GM12864 (cell line): ENCODE data around the gene PSAP.

Experiments
- DNase-seq: peaks from one replicate; pipeline ENCODE4 v3.0.0-alpha.2; 2011; ENCODE audit warnings: low read depth
- H3K4me3 ChIP-seq: 2 replicates; pipeline ENCODE4 v1.5.1; 2011; ENCODE audit warnings: mild to moderate bottlenecking, low read depth, low read length, control low read depth
- TF ChIP-seq, protein P1 (sequence below): IDR thresholded peaks from 2 replicates; pipeline ENCODE4 v1.5.1; 2011; ENCODE audit warnings: low read depth, mild to moderate bottlenecking, moderate library complexity, low read length, control low read depth, inconsistent platforms; ENCODE audit errors: missing control alignments

Gene PSAP

DNA sequence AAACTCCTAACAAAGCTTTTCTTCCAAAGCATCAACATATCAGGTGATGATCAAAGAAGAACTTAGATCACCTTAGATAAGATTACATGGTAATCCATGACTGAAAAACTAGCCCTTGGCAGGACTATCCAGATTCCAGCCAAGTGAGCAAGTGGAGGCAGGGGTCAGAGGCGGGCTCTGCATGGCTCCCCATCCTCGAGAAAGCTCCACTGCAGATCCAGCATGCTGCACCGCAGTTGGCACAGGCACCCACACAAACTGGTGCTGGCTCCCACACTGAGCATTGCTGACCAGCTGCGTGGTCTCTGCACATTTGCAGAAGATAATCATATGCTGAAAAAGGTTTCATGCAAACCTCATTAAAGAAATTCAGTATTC, 10.1 kb downstream of the PSAP start:
- H3K4me3 ChIP-seq = no peak overlapping the region
- DNase-seq = no peak
- TF ChIP-seq, protein P1, sequence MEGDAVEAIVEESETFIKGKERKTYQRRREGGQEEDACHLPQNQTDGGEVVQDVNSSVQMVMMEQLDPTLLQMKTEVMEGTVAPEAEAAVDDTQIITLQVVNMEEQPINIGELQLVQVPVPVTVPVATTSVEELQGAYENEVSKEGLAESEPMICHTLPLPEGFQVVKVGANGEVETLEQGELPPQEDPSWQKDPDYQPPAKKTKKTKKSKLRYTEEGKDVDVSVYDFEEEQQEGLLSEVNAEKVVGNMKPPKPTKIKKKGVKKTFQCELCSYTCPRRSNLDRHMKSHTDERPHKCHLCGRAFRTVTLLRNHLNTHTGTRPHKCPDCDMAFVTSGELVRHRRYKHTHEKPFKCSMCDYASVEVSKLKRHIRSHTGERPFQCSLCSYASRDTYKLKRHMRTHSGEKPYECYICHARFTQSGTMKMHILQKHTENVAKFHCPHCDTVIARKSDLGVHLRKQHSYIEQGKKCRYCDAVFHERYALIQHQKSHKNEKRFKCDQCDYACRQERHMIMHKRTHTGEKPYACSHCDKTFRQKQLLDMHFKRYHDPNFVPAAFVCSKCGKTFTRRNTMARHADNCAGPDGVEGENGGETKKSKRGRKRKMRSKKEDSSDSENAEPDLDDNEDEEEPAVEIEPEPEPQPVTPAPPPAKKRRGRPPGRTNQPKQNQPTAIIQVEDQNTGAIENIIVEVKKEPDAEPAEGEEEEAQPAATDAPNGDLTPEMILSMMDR = no peak

DNA sequence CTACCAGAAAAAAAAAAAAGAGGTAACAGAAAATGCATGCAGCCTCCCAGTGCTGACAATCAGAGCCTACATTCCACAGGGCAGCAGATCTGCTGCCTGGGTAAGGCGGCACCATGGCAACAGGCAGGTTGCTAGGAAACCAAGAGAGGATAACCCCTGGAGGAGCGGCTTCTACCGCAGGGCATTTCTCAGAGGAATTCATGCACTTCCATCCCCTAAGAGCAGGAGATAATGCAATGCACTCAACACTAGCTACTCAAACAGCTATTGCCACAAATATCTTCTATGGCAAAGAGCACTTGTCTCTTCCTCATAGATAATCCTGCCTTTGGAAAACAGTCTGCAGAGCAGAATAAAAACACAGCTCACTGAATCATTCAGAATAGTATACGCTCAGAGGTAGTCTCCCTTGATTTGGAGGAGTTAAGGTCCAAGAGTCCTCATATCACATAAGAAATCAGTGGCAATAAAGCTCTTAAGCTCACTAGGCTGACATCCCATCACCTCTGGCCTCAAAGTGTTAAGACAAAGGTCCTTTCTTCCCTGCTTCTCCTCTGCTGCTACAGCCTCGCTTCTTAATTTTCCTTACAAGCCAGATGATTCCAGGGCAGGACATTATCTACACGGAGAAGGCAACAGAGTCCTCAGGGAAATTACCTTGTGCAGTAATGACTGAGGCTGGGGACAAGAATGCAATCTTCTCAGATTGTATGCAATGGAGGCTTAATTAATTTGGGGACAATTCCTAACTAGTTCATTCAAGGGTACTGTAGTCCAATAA, 10.7 kb downstream of the PSAP start:
- TF ChIP-seq, protein P1 = no peak
- DNase-seq = no peak
- H3K4me3 ChIP-seq = no peak overlapping the region

DNA sequence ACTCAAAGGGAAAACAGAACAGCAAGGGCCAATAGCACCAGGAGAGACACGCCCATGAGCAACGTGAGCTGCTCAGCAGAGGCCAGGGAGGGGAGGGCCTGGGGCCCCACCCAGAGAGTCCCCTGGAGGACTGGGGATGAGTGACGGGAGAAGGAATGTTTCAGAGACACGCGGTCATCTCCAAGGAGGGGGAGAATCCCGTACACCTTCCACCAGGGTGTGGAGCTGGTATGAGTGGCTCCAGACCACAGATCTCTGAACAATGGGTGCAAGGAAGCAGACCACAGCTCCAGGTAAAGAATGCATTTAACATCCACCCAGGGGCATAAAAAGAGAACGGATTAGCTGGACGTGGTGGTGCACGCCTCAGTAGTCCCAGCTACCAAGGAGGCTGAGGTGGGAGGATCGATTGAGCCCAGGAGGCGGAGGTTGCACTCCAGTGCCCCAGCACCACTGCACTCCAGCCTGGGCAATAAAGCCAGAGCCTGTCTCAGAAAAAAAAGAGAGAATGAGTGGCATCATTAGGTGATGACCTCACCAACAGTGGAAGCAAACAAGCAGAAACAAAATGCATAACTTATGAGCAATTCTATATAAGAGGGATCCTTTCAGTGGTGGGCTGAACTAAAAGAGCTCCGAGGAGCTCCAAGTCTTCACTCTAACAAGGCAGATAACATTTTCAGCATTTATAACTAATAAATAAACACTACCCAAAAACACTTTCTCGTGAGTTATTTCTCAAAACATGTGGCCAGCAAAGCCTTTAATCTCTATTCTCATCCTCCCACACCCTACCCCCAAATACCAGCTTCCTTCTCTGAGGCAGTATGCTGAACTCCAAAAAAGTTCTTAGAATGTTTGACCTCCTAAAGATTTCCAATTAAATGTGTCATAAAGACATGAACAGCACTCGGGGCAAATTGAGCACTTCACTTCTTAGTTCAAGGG, 12.5 kb downstream of the PSAP start:
- no peak overlapping the region for H3K4me3 ChIP-seq
- DNase-seq = no peak
- TF ChIP-seq, protein P1 = no peak

DNA sequence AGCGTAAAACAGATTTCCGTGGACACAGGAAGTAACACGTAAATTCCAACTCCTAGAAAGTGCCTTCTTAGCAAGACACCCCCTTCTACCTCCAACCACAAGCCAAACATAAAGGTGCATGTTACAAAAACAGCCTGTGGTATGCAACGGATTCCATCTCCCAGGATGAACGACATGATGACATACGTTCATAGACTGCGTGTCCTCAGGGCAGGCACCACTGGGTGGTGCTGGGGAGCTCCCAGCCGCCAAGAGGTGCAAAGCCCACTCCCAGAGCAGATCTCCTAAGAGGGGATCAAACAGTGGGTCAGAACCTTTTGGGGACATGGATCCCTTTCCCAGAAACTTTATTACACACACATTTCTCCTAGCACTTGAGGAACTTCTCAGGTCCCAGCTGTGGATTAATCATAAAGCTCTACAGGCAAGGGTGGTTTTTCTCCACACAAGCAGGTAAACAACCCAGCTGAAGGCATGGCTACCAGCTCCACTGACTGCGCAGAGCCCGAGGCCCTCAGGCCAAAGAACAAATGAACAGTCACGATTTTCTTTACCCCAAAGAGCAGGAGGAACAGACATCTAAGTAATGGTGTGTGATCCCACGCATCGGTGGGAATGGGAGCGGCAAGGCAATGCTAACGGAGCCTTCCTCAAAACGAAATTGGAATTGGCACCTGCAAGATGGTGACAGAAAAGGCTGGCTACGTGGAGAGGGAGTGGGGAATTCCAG, 13.8 kb downstream of the PSAP start:
- DNase-seq = peak; percentile 33
- peak overlapping the region; percentile 34 for H3K4me3 ChIP-seq
- TF ChIP-seq, protein P1 = peak; percentile 88

DNA sequence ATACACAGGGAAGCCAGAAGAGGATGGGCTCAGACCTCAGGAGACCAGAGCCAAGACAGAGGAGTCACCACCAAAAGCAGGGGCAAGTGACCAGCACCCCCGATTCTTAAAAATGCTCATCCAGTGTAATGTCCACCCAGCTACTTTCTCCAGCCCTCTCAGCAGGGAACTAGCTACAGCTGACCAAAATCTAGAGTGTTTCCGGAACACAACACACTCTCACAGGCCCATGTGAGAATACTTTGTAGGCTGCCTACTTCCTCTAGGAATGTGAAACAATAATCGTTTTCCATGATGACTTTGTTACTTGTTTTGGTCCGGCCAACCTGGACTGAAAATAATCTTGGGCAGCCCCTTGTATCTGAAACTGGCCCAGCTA, 14.5 kb downstream of the PSAP start:
- H3K4me3 ChIP-seq = peak overlapping the region; percentile 34
- TF ChIP-seq, protein P1 = no peak
- peak; percentile 39 for DNase-seq

DNA sequence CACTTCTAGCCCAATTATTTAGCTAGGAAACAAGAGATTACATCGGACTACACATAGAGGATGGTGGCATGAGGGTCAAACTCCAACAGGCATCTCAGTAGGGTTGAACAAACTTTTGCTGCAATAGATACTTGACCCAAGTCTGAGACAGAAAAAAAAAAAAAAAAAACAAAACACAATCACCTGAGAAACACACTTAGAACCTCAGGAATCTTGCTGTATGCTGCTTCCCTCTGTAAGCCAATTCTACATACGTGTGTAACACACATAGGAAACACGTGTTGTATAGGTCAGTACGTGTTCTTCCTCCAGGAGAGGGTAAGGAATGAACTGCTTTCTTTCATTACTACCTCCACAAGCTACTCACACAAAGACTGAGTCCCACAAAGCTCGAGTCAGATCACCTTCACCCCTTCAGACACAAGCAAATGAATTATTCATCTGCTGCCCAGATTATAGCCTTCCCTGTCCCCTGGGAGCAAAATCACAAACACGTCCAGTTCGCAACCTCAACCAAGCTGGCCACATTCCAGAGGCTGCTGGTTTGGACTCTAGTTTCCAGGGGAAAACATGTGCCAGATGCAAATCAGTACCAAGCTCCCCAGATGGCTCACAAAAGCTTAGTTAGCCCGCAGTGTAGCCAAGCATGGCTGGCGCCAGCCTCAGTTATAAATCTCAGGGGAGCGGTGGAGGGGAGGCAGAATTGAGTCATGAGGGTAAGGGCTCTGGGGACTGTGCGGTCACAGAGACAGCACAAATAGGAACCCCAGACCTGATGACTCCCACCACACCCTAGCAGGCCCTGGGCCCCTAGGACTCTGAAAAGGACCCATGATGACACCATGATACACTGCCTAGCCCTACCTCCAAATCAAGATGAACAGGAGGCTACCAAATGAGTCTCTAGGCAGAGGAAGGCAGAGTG, 15.1 kb downstream of the PSAP start:
- TF ChIP-seq, protein P1 = no peak
- peak overlapping the region; percentile 34 for H3K4me3 ChIP-seq
- peak; percentile 90 for DNase-seq
